Lower lobe of right lung (tissue), 2 donors: ENCODE measurements around the gene ZFYVE21. TPM values are rescaled to one million over a fixed set of nuclear protein-coding genes. Genes with fewer than 3 reads are reported as not detected.

ENCODE experiments used
- ATAC-seq, 2 donors: fragments of 200-7000 bp; cut with Tn5 transposase; one replicate each; pipeline ENCODE4 v1.9.1; 2020 to 2022; ENCODE audit warnings: mild to moderate bottlenecking in 2 of 2, moderate library complexity in 2 of 2
- DNase-seq: peaks from one replicate; pipeline ENCODE4 v3.0.0-alpha.2; 2020
- H3K27ac ChIP-seq: fragments of 200-600 bp; one replicate; pipeline ENCODE4 v1.8.0; 2022
- H3K27me3 ChIP-seq: fragments of 200-600 bp; one replicate; pipeline ENCODE4 v1.8.0; 2022; ENCODE audit warnings: low read depth
- H3K36me3 ChIP-seq: fragments of 200-600 bp; one replicate; pipeline ENCODE4 v1.8.0; 2022; ENCODE audit warnings: mild to moderate bottlenecking
- H3K4me1 ChIP-seq: fragments of 200-600 bp; one replicate; pipeline ENCODE4 v1.8.0; 2022
- H3K4me3 ChIP-seq: fragments of 200-600 bp; one replicate; pipeline ENCODE4 v1.8.0; 2022; ENCODE audit warnings: mild to moderate bottlenecking
- H3K9me3 ChIP-seq: fragments of 200-600 bp; one replicate; pipeline ENCODE4 v1.8.0; 2022
- CTCF ChIP-seq: fragments of 200-600 bp; IDR thresholded peaks from one replicate; pipeline ENCODE4 v1.8.0; 2022; ENCODE audit warnings: antibody characterized with exemption, mild to moderate bottlenecking
- intact Hi-C: fragments of 100-400 bp; cut with DNase I; formaldehyde crosslinking; loops from one replicate; pipeline ENCODE4 v1.11.0; 2022
- total RNA-seq: library from RNA; stranded (reverse); fragmentation: NEBNext Ultra II Directional; extraction: Animal tissue kit (Norgen Biotek cat#: 25700); gene quantifications from one replicate; pipeline ENCODE4 v1.2.1, GENCODE V29; 2021
- donor health status: DM: no; HTN: yes; CAD: no; lungs with severe emphysema.

Gene ZFYVE21
- total RNA-seq, 1 donor from 2014 or later: 49.4 TPM

- intact Hi-C loops: no loop called here
- Histone ChIP-seq H3K27ac (peak overlapping the region; percentile 43), H3K4me3 (no peak overlapping the region), H3K36me3 (peaks cover 82% of the 10 kb centered on the region), H3K9me3 (no peaks in the 10 kb centered on the region), H3K27me3 (no peaks in the 10 kb centered on the region), H3K4me1 (peaks cover 56% of the 10 kb centered on the region)
- DNase-seq: peak; percentile 86
- no peak for TF ChIP-seq CTCF
- ATAC-seq: peak; percentile 89 to 91
Measured at GRCh38 chr14:103693515-103693914, 22.1 kb upstream of the ZFYVE21 start.

- intact Hi-C loops: no loop called here
- DNase-seq: peak; percentile 28
- H3K9me3 ChIP-seq: no peaks in the 10 kb centered on the region
- H3K4me3 ChIP-seq: no peak overlapping the region
- peak overlapping the region; percentile 11 for H3K27ac ChIP-seq
- peaks cover 63% of the 10 kb centered on the region for H3K4me1 ChIP-seq
- no peak for TF ChIP-seq CTCF
- peaks cover 82% of the 10 kb centered on the region for H3K36me3 ChIP-seq
- no peak for ATAC-seq
- no peaks in the 10 kb centered on the region for H3K27me3 ChIP-seq
Measured at GRCh38 chr14:103694572-103695026, 21.0 kb upstream of the ZFYVE21 start.

DNA sequence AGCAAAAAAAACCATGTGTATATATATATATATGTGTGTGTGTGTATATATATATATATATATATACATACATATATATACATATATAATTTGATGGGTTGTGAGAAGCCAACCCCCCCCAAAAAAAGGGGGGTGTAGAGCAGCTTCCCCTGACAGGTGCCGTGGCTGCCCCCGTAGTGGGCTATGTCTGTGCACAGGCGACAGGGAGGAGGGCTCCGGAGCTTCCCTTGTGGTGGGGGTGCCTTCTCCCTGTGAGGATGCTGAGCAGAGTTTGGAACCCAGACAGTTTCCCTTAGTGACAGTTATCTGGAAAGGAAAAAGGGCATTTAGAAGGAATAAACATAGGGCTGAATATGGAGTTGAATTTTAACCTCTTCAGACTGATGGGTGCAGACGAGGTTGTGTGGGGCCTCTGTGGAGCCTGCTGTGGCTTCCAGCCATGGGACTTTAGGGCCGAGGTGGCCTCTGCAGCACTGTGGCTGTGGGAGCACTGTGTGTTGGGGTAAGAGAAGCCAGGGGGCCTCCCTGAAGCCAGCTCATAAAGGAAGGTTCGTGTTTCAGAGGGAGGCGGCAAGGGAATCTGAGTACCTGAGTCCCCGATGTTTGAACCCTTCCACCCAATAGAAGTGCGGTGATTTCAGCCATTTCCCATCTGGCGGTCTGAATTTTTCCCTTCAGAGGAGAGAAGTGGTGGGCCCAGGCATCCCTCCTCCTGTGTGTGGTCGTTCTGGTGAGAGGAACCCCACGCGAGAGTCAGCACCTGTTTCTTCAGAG lies 20.1 kb upstream of the ZFYVE21 start:
- Histone ChIP-seq H3K36me3 (peaks cover 83% of the 10 kb centered on the region), H3K9me3 (no peaks in the 10 kb centered on the region), H3K4me3 (no peak overlapping the region), H3K27ac (no peak overlapping the region), H3K27me3 (no peaks in the 10 kb centered on the region), H3K4me1 (peaks cover 56% of the 10 kb centered on the region)
- intact Hi-C loops: no loop called here
- ATAC-seq (no peak), DNase-seq (peak; percentile 26)
- no peak for TF ChIP-seq CTCF

DNA sequence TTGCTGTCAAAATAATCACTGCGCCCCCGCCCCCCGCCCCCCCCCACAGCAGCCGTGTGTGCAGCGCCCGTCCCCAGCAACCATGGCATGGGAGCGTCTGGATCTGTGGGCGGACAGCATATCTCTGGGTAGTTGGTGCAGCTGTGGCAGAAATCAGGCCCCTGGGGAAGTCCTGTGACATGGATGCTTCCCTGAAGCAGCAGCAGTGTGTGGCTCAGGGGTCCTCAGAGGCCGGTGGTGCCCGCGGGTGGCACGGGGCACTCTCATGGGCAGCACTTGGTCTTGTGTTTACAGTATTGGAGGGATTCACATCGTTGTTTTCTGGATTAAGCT lies 19.6 kb upstream of the ZFYVE21 start:
- ATAC-seq (no peak), DNase-seq (peak; percentile 26)
- no peak for TF ChIP-seq CTCF
- peaks cover 56% of the 10 kb centered on the region for H3K4me1 ChIP-seq
- H3K36me3 ChIP-seq: peaks cover 86% of the 10 kb centered on the region
- H3K4me3 ChIP-seq: no peak overlapping the region
- peak overlapping the region; percentile 53 for H3K27ac ChIP-seq
- intact Hi-C loops: no loop called here
- H3K9me3 ChIP-seq: no peaks in the 10 kb centered on the region
- H3K27me3 ChIP-seq: no peaks in the 10 kb centered on the region

DNA sequence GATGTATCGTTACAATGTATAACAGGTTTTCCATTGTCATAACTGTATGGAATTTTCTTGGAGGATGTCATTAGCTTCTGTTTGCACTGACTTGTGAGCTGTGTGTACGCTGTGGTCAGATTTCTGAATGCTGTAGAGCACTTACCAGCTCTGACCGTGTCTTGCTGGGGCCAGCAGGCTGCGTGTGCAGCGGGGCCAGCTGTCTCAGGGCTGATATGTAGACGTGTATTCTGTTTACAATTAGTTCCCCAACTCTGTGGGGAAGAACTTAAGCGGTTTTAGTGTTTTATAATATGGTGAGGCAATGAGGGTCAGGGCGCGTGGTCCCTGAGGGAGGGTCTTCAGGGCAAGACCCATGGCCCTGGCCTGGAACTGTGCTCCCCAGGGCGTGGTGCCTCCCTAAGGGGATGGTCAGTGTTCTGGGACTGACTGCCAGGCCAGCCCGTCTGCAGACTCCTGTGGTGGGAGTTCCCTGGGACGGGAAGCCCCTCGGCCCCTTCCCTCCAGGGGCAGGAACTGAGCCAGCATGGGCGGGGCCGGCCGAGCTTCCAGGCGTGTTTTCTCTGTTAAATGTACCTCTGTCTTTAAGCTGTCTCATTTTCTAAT lies 19.0 kb upstream of the ZFYVE21 start:
- no peaks in the 10 kb centered on the region for H3K27me3 ChIP-seq
- ATAC-seq (no peak), DNase-seq (peak; percentile 47)
- H3K4me3 ChIP-seq: no peak overlapping the region
- no peak for TF ChIP-seq CTCF
- H3K27ac ChIP-seq: peak overlapping the region; percentile 53
- peaks cover 56% of the 10 kb centered on the region for H3K4me1 ChIP-seq
- intact Hi-C loops: no loop called here
- H3K36me3 ChIP-seq: peaks cover 88% of the 10 kb centered on the region
- no peaks in the 10 kb centered on the region for H3K9me3 ChIP-seq
